ENCODE results near the gene SUGP1. TPM values are rescaled to one million over a fixed set of nuclear protein-coding genes. Genes with fewer than 3 reads are reported as not detected.

Gene SUGP1
- total and polyA plus RNA-seq, 4 donors, result 11.2 to 18.9 (median 14.8) TPM

DNA sequence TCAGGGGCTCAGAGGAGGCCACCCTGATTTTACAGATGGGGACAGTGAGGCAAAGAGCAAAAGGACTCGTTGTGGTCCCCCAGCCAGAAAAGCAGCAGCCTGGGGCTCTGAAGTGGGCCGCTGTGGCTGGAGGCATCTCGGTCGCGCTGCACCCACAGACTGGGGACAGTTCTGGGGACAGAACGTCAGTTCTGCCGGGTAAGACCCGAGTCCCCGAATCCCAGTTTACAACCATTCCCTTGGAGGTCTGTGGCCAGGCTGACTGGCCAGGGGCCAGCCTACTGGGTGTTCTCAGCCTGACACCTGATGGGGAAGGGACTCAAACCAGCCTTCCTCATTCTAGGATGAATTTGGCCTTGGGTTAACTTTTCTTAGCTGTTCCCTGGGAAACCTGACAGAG, 14.1 kb downstream of the SUGP1 start (continued):
- TF ChIP-seq, protein P1, sequence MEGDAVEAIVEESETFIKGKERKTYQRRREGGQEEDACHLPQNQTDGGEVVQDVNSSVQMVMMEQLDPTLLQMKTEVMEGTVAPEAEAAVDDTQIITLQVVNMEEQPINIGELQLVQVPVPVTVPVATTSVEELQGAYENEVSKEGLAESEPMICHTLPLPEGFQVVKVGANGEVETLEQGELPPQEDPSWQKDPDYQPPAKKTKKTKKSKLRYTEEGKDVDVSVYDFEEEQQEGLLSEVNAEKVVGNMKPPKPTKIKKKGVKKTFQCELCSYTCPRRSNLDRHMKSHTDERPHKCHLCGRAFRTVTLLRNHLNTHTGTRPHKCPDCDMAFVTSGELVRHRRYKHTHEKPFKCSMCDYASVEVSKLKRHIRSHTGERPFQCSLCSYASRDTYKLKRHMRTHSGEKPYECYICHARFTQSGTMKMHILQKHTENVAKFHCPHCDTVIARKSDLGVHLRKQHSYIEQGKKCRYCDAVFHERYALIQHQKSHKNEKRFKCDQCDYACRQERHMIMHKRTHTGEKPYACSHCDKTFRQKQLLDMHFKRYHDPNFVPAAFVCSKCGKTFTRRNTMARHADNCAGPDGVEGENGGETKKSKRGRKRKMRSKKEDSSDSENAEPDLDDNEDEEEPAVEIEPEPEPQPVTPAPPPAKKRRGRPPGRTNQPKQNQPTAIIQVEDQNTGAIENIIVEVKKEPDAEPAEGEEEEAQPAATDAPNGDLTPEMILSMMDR (IDR thresholded peaks at IDR 0.05; ENCODE audit: low read depth, low read length, missing input control), result no peak
- TF ChIP-seq RAD21 (IDR thresholded peaks at IDR 0.05), result no peak
- no peak for TF ChIP-seq HNF4G (IDR thresholded peaks at IDR 0.05)

DNA sequence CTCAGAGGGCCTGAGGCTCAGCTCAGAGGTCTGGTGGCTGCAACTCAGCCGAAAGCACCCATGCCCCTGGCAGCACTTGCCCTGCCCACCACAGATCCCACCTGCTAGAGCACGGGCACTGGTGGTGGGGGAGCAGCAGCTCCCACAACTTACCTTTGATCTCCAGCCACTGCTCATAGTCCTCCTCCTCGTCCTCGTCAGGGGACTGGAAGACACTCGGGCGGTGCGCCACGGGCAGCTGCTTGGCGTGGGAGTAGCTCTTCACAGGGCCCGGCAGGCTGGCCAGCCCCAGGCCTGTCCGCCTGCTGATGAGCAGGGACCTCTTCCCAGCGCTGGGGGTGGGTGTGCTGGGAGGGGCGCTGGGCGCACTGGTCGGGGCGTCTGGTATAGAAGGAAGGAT, 14.6 kb downstream of the SUGP1 start:
- Histone ChIP-seq H3K9ac (ENCODE audit: low read depth in 1 of 2, low read length in 2 of 2) (no peak overlapping the region), H3K4me1 (ENCODE audit: control insufficient read depth in 4 of 4, insufficient read depth in 4 of 4, low read length in 3 of 4) (no peaks in the 10 kb centered on the region), H3K36me3 (ENCODE audit: control insufficient read depth in 4 of 4, insufficient read depth in 3 of 4, low read depth in 1 of 4, low read length in 3 of 4) (peaks cover 12 to 74% (median 43%) of the 10 kb centered on the region in 4 donors), H3K27ac (ENCODE audit: low read depth in 1 of 2, low read length in 2 of 2) (no peak overlapping the region), H3K27me3 (ENCODE audit: control insufficient read depth in 4 of 4, insufficient read depth in 4 of 4, low read length in 3 of 4) (no peaks in the 10 kb centered on the region), H3K4me3 (ENCODE audit: low read depth in 1 of 3, low read length in 3 of 3) (no peak overlapping the region), H3K9me3 (ENCODE audit: control insufficient read depth in 4 of 4, low read length in 3 of 4) (no peaks in the 10 kb centered on the region)
- no peak for DNase-seq (ENCODE audit: low spot score)
- 96% methylated on average over 16 of the region's 16 CpGs for WGBS
- TF ChIP-seq JUND (IDR thresholded peaks at IDR 0.05), result no peak
- TF ChIP-seq, protein P2, sequence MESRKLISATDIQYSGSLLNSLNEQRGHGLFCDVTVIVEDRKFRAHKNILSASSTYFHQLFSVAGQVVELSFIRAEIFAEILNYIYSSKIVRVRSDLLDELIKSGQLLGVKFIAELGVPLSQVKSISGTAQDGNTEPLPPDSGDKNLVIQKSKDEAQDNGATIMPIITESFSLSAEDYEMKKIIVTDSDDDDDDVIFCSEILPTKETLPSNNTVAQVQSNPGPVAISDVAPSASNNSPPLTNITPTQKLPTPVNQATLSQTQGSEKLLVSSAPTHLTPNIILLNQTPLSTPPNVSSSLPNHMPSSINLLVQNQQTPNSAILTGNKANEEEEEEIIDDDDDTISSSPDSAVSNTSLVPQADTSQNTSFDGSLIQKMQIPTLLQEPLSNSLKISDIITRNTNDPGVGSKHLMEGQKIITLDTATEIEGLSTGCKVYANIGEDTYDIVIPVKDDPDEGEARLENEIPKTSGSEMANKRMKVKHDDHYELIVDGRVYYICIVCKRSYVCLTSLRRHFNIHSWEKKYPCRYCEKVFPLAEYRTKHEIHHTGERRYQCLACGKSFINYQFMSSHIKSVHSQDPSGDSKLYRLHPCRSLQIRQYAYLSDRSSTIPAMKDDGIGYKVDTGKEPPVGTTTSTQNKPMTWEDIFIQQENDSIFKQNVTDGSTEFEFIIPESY (IDR thresholded peaks at IDR 0.05), result no peak
- TF ChIP-seq HNF4A (conservative IDR thresholded peaks at IDR 0.05), result no peak
- TF ChIP-seq, protein P3, sequence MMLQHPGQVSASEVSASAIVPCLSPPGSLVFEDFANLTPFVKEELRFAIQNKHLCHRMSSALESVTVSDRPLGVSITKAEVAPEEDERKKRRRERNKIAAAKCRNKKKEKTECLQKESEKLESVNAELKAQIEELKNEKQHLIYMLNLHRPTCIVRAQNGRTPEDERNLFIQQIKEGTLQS (IDR thresholded peaks at IDR 0.05), result no peak
- TF ChIP-seq, protein P1 (IDR thresholded peaks at IDR 0.05; ENCODE audit: low read depth, low read length, missing input control), result no peak
- no peak for TF ChIP-seq FOXA2 (IDR thresholded peaks at IDR 0.05)
- no peak for TF ChIP-seq YY1 (IDR thresholded peaks at IDR 0.05)
- TF ChIP-seq, protein P4, sequence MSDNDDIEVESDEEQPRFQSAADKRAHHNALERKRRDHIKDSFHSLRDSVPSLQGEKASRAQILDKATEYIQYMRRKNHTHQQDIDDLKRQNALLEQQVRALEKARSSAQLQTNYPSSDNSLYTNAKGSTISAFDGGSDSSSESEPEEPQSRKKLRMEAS (IDR thresholded peaks at IDR 0.05), result no peak

DNA sequence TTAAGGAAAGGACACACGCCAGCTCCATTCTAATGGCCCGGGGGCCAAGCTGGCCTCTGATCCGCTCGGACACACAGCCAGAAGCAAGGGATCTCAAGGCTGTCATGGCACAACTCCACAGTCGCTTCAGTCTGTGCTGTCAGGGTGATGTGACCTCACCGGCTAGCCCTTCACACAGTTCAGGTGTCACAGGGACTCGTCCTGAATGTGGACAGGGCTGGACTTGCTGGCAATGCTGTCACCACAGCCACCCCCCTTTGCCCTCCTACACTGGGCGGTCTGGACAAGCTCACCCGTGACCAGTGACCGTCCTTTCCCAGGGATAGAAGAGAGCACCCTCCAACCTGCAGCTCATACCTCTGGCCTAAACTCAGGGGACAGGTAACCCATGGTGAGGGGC, 15.2 kb downstream of the SUGP1 start:
- no peak for DNase-seq (ENCODE audit: low spot score)
- H3K27me3 ChIP-seq (ENCODE audit: control insufficient read depth in 4 of 4, insufficient read depth in 4 of 4, low read length in 3 of 4), result no peaks in the 10 kb centered on the region
- TF ChIP-seq, protein P5, sequence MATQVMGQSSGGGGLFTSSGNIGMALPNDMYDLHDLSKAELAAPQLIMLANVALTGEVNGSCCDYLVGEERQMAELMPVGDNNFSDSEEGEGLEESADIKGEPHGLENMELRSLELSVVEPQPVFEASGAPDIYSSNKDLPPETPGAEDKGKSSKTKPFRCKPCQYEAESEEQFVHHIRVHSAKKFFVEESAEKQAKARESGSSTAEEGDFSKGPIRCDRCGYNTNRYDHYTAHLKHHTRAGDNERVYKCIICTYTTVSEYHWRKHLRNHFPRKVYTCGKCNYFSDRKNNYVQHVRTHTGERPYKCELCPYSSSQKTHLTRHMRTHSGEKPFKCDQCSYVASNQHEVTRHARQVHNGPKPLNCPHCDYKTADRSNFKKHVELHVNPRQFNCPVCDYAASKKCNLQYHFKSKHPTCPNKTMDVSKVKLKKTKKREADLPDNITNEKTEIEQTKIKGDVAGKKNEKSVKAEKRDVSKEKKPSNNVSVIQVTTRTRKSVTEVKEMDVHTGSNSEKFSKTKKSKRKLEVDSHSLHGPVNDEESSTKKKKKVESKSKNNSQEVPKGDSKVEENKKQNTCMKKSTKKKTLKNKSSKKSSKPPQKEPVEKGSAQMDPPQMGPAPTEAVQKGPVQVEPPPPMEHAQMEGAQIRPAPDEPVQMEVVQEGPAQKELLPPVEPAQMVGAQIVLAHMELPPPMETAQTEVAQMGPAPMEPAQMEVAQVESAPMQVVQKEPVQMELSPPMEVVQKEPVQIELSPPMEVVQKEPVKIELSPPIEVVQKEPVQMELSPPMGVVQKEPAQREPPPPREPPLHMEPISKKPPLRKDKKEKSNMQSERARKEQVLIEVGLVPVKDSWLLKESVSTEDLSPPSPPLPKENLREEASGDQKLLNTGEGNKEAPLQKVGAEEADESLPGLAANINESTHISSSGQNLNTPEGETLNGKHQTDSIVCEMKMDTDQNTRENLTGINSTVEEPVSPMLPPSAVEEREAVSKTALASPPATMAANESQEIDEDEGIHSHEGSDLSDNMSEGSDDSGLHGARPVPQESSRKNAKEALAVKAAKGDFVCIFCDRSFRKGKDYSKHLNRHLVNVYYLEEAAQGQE (IDR thresholded peaks at IDR 0.05), result no peak
- TF ChIP-seq SP1 (IDR thresholded peaks at IDR 0.05) (no peak), JUND (IDR thresholded peaks at IDR 0.05) (no peak)
- H3K4me3 ChIP-seq (ENCODE audit: low read depth in 1 of 3, low read length in 3 of 3), result no peak overlapping the region
- no peaks in the 10 kb centered on the region for H3K4me1 ChIP-seq (ENCODE audit: control insufficient read depth in 4 of 4, insufficient read depth in 4 of 4, low read length in 3 of 4)
- H3K9ac ChIP-seq (ENCODE audit: low read depth in 1 of 2, low read length in 2 of 2), result no peak overlapping the region
- H3K27ac ChIP-seq (ENCODE audit: low read depth in 1 of 2, low read length in 2 of 2), result no peak overlapping the region
- 95% methylated on average over 10 of the region's 10 CpGs for WGBS
- no peaks in the 10 kb centered on the region for H3K9me3 ChIP-seq (ENCODE audit: control insufficient read depth in 4 of 4, low read length in 3 of 4)
- peaks cover 11 to 75% (median 41%) of the 10 kb centered on the region in 4 donors for H3K36me3 ChIP-seq (ENCODE audit: control insufficient read depth in 4 of 4, insufficient read depth in 3 of 4, low read depth in 1 of 4, low read length in 3 of 4)
